Activated CD4-positive, CD25-positive, alpha-beta regulatory T cell treated with anti-CD3 and anti-CD28 coated beads, Interleukin-2, amount 50 U/mL, for 24 hours (primary cell): ENCODE data around the gene ZNF362.
A peak's percentile ranks its signal among the peaks of the same experiment; 100 is the strongest.
"Not testable (repeated sequence)": the region's sequence is repeated elsewhere in the genome, so short reads cannot be mapped to it uniquely, and the experiment has no call there.

Source experiments
- ATAC-seq, 2 donors: fragments of 150-1000 bp; cut with Tn5 transposase; one replicate each; pipeline ENCODE4 v1.10.0; 2021; ENCODE audit warnings: mild to moderate bottlenecking in 1 of 2, moderate library complexity in 1 of 2

ZNF362 gene

DNA sequence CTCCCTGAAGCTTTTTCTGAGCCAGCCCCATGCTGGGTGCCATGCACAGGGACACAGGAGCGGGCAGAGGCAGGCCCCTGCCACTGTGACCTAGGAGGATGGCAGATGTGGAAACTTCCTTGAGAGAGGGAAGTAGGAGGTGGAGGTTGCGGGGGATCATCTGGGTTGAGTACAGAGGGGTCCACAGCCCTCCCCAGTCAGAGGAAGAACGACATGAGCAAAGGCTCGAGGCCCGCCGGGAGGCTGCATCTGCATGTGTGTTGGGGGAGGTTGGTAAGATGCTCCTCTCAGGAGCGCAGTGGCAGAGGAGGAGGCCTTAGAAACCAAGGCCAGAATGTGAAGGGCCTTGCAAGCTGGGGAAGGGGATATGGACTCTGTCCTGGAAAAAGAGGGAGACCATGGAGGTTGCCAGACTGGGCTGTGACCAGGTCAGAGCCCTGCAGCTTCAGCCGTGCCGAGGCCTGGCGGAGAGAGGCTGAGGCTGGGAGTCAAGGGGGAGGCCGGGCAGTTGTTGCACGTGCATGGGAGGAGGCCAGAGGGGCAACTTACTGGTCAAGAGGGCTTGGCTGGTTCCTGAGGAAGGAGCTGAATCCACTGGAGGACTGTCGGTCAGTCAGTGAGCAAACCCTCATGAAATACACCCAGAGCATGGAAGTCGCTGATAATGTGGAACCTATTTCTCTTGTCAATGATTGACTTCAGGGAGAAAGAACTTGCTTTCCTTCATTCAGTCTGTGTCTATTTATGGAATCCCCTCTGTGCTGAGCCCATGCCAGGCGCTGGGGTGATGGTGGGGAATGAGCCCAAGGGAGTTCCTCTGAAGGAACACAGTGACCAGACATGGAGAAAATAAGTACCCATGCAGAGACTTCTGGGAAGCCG lies 32.9 kb downstream of the ZNF362 start:
- ATAC-seq, result no peak

DNA sequence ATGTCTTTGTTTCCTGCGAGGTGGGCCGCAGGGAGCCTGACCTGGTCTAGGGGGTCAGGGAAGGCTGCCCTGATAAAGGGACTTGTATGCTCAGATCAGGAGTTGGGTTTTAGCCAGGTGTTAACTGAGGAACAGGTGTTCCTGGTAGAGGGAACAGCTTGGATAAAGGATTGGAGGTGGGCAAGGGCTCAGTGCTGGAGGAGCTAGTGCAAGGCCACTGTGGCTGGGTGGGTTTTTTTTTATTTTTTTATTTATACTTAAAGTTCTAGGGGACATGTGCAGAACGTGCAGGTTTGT lies 33.5 kb downstream of the ZNF362 start:
- no peak for ATAC-seq

DNA sequence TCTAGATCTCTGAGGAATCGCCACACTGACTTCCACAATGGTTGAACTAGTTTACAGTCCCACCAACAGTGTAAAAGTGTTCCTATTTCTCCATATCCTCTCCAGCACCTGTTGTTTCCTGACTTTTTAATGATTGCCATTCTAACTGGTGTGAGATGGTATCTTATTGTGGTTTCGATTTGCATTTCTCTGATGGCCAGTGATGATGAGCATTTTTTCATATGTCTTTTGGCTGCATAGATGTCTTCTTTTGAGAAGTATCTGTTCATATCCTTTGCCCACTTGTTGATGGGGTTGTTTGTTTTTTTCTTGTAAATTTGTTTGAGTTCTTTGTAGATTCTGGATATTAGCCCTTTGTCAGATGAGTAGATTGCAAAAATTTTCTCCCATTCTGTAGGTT lies 34.3 kb downstream of the ZNF362 start:
- not testable (repeated sequence) for ATAC-seq

GRCh38 chr1:33292726-33293340 lies 36.5 kb downstream of the ZNF362 start:
- ATAC-seq, result no peak

DNA sequence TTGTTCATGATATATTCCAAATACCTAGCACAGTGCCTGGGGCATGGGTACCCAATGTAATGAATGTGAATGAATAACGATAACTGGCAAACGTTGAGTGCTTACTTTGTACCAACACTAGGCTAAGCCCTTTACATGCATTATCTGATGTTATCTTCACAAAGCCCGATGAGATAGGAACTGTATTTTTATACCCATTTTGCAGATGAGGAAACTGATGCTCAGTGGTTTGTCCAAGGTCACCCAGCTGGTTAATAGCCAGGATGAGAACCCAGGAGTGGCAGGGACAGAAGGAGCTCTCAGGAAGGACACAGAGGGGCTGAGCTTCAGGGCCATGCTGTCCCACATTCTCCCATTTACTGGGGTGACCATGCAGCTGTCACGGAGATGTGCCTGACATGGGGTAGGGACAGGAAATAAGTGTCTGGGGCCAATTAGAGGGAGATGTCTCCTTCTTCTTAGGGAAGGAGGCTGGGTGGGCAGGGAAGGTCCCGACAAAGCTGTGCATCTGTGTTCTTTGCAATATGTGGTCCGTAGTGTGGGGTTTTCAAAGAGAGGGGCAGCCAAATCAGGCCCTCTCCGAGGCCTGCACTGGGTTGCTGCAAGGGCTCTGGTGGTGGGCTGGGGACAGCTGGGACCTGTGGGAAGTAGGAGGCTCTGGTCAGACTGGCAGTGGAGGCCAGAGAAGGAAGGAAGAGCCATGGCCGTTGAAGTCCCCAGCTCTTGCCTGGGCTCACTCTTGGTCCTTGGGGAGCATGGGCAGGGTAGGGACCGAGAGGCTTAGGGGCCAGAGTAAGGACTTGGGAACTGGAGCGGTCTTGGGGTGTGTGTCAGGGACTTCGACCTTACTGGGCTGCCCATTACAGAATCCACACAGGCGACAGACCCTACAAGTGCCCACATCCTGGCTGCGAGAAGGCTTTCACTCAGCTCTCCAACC lies 38.0 kb downstream of the ZNF362 start:
- ATAC-seq, result no peak

GRCh38 chr1:33295023-33295422 lies 38.7 kb downstream of the ZNF362 start:
- ATAC-seq, result no peak

DNA sequence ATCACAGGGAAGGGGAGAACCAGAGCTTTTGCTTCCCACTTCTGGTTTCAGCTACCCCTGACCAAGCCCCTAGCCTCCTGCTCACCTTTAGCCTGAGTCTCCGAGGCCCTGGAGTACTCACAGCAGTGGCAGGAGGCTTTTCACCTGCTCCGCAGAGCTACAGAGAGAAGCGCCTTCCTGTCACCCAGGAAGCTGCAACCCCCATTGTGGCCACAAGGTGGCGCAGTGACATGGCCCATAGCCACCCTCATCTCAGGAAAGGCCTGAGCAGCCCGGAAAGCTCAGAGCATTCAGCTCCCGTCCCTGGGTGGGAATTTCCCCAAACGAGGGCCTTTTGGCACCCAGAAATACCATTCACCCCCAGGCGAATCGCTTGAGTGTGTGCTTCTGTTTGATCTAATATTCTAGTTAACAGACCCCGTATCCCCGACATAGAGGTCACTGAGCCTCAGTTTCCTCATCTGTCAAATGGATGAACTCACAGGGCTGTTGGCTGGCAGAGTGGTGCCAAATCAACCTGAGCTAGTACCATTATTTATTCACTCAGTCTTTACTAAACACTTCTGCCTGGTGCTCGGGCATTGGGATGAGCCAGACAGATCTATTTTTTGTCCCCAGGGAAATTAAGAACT lies 39.3 kb downstream of the ZNF362 start:
- peak; percentile 80 to 92 for ATAC-seq

- no peak for ATAC-seq
Measured at GRCh38 chr1:33296082-33296458, 39.8 kb downstream of the ZNF362 start.

DNA sequence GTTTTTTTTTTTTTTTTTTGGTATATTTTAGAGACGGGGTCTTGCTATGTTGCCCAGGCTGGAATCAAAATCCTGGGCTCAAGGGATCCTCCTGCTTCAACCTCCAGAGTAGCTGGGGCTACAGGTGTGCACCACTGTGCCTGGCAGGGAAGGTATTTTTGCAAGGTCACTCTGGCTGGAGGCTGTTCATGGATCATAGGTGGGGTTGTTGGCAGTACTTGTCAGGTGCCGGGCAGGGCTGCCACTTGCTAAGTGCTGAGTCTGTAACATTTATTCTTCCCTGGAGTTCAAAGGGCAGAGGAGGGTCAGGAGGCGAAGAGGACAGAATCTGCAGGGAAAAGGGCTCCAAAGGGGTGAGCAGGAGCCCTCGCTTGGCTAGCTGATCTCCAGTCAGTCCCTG lies 40.5 kb downstream of the ZNF362 start:
- ATAC-seq, result no peak

- ATAC-seq, result no peak
Measured at GRCh38 chr1:33297911-33298622, 41.8 kb downstream of the ZNF362 start.

GRCh38 chr1:33298623-33299277 lies 42.5 kb downstream of the ZNF362 start:
- ATAC-seq, result peak; percentile 31 to 59

DNA sequence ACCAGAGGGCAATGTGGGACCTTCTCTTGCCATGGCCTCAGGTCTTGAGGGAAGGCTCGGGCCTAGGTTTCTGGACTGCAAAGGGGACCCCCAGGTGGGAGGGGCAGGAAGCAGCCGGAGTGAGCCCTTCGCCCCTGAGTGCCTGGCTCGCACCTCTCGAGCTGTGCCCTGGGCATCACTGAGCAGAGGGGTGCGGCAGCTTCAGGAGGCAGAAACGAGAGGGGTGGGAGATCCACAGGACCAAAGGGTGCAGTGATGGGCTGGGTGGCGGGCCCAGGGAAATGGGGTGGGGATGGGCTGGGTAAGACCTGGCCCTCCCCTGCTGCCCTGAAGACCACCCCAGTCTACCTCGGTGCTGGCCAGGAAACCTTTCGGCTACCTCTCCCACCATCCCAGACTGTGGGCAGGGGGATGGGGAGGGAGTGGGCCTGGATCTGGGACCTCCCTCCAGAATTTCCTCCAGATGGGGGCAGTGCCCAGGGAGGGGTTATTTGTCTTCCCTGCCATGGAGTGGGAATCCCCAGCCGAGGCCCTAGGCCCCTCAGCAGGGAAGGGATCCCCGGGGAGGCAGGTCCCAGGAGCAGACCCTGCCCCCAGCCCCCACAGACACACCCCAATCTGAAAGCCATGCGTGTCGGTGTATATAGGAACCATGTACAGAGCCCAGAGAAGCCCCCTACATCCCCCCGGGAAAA lies 43.3 kb downstream of the ZNF362 start:
- no peak for ATAC-seq

GRCh38 chr1:33300673-33301072 lies 44.4 kb downstream of the ZNF362 start:
- no peak for ATAC-seq

- ATAC-seq, result no peak
Measured at GRCh38 chr1:33301273-33301984, 45.1 kb downstream of the ZNF362 start.

DNA sequence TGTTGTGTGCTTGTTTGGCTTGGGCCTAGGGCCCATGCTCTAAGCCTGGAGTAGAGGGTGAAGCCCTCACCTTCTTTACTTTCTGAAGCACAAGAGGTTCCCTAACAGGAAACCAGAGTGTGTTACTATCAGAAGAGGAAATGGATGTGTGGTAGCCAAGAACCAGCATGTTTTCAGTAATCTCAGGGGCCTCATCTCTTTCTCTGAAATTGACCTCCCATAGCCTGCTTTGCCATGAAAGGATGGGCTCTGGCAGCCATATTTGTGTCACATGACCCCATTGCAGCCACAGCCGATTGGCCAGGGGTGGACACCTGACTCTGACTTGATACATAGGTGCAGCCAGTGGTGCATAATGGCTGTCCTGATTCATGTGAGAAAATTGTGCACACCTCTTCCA lies 46.0 kb downstream of the ZNF362 start:
- peak in 1 of 2 donors; percentile 38 for ATAC-seq

DNA sequence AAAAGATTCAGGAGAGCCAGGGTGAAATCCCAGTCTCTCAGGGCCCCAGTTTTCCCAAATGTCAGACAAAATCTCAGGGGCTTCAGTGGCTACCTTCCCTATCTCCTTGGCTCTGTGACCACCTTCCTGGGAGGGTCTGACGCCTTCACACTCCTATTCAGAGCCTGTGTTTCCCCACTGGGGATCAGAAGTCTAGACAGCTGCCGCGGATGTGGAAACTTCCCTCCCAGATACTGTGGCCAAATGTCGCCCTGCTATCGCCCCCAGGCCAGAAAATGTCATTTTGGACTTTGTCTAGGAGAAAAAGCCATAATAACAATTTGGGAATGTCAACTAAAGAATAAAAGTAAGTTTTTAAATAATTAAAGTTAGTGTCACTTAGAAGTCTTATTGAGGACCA lies 48.7 kb downstream of the ZNF362 start:
- no peak for ATAC-seq

DNA sequence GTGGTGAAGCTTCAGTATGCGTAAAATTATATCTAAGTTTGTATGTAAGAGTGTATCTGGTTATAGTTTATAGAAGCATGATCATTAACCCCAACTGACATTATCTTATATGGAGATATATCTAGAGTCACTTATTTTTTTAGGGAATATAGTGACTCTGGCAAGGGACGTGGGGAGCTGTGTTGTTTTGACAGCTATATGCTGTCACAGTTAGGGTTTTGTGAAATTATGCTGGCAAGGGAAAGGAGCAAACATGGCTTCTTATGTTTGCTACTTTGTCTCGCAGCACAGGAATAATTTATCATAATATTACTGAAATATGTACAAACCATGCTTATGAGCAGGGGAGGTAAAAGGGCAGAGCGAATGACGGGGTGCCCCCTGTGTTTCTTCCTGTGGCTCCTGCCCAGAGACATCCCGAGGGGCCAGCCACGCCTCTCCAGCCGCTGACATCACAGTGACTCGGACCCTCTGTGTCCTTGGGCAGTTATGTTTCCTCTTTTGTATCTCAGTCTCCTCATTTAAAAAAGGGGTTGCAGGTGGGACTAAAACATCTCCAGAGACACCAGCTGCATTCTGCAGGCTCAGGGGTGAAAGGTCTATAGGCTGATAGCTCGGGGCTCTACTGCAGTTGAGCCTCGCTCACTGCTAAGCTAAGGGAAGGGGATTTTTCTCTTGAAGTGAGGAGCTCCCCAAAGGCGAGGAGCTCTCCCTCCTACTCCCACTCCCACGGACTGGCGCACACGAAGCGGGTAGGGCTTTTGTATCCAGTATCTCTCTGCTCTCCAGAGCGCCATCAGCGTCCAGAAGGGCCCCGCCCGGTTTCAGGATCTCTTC lies 49.7 kb downstream of the ZNF362 start:
- ATAC-seq, result no peak

DNA sequence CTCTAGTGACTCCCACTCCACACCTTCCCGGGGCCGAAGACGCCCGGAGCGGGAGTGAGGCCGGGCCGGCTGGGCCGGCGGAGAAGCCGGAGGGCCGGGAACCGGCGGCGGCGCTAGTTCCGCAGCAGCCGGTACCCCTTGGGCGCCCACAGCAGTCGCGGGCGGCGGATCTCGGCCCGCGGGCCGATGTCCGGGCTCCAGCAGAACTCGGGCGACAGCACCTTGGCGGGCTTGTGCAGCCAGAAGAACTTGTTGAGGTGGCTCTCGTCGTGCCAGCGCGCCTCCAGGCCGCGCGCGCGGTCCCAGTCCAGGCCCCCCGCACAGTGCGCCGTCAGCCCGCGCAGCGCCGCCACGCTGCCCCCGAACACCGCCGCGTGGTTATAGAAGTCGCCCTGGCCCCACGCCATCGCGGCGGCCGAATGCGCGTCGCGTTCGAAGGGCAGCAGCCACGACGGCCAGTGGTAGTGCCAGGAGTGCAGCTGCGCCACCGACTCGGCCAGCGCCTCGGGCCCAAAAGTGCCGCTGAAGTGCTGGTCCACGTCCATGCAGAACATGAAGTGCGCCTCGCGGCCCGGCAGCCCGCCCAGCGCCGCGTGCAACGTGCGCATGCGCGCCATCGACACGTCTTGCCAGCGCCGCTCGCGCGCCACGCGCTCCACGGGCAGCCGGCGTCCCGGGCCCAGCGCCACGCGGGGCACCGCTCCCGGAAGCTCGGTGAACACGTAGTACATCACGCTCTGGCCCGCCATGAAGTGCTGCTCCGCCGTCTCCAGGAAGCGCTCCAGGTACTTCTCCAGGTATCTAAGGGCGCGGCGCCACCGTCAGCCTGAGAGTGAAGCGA lies 50.6 kb downstream of the ZNF362 start:
- ATAC-seq, result no peak

DNA sequence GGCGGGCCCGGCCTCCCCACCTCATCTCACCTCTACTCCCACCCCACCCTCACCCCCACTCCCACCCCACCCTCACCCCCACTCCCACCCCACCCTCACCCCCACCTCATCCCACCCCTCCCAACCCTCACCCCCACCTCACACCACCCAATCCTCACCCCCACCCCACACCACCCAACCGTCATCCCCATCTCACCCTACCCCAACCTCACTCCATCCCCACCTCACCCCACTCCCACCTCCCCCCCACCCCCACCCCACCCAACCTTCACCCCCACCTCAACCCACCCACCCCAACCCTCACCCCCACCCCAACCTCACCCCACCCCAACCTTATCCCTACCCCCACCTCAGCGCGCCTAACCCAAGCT lies 51.2 kb downstream of the ZNF362 start:
- ATAC-seq, result no peak
